Measurements from ENCODE around the gene PTPRN2. TPM values are rescaled to one million over a fixed set of nuclear protein-coding genes. Genes with fewer than 3 reads are reported as not detected.

PTPRN2 gene
- polyA plus RNA-seq, 3 donors from 2014 or later: 1.9 to 3.7 (median 2.2) TPM

DNA sequence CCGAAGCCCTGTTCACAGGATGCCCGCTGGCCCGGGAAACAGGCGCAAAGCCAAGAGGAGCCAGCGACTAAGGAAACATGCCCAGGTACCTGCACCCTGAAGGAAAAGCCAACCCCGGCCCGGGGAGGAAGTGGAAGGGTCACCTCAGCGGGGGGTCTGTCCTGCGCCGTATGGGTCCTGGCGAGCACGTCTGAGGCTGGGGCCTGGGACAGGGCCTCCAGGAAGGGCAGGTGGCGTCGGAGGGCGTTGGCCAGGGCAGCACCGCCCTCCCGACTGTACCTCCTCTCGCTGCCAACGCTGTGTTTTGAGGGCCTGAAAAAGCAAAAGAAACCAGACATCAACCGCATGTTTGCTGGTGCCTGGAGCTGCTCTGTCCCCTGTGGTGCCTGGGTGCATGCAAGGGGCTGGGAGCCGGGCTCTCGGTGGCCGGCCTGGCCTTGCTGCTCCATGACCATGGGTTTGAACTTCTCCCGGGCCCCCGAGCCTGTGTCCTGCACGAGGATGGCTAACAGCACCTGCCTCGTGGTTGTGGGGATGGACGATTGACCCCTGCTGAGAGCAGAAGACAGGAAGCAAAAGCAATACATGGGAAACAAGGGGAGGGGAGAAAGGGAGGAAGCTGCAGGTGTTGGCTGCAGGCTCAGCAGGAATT lies 395.3 kb downstream of the PTPRN2 start:
- Mint-ChIP-seq H3K4me3 (no peak overlapping the region), H3K27me3 (ENCODE audit: low read depth in 3 of 3) (peaks cover 0 to 5% (median 0%) of the 10 kb centered on the region in 3 donors), H3K9me3 (peaks cover 2 to 18% (median 13%) of the 10 kb centered on the region in 6 donors), H3K36me3 (peaks cover 0 to 4% (median 0%) of the 10 kb centered on the region in 3 donors), H3K4me1 (no peaks in the 10 kb centered on the region), H3K27ac (no peak overlapping the region)
- no peak for DNase-seq

DNA sequence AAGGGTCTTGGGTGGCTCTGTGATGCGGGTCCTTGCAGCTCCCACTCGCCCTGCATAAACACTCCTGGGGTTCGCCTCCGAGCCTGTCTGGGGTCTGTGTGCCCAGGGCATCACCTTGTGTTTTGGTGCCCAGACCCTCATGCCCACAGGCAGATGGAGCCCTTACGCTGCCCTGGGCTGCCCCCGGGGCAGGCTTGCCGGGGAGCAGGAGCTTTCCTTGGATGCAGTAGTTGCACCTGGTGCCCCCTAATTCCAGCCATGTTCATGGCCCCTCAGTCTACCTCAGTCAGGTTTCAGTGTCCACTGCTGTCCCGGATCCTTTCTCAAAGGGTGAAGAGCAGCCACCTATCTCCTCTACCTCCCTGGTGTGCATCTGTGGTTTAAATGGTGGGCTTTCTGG lies 396.0 kb downstream of the PTPRN2 start:
- Mint-ChIP-seq H3K27ac (no peak overlapping the region), H3K27me3 (ENCODE audit: low read depth in 3 of 3) (peaks cover 0 to 5% (median 0%) of the 10 kb centered on the region in 3 donors), H3K36me3 (peaks cover 0 to 4% (median 0%) of the 10 kb centered on the region in 3 donors), H3K9me3 (peaks cover 2 to 18% (median 13%) of the 10 kb centered on the region in 6 donors), H3K4me1 (no peaks in the 10 kb centered on the region), H3K4me3 (no peak overlapping the region)
- DNase-seq: no peak

- Mint-ChIP-seq H3K4me3 (no peak overlapping the region), H3K27me3 (ENCODE audit: low read depth in 3 of 3) (peaks cover 0 to 7% (median 0%) of the 10 kb centered on the region in 3 donors), H3K9me3 (peaks cover 2 to 16% (median 12%) of the 10 kb centered on the region in 6 donors), H3K4me1 (no peaks in the 10 kb centered on the region), H3K36me3 (peaks cover 0 to 4% (median 0%) of the 10 kb centered on the region in 3 donors), H3K27ac (no peak overlapping the region)
- no peak for DNase-seq
These were observed 396.9 kb downstream of the PTPRN2 start for GRCh38 chr7:158190756-158191155.

DNA sequence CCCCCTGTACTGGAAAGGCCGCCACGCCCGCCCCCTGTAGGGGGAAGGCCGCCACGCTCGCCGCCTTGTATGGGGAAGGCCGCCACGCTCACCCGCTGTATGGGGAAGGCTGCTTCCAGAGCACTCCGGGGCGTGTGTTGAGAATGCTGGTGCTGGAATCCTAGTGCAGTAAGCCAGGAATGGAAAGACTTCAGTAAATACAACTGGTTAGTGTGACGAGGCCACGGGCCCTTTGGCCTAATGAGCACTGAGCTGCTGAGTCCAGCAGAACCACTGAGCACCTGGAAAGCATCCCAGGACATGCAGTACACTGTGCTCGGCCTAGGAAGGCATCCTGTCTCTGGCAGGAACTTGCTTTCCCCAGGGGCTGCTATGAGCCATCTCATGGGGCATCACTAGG lies 398.9 kb downstream of the PTPRN2 start:
- Mint-ChIP-seq H3K36me3 (no peaks in the 10 kb centered on the region), H3K27ac (no peak overlapping the region), H3K4me1 (no peaks in the 10 kb centered on the region), H3K27me3 (ENCODE audit: low read depth in 3 of 3) (peaks cover 0 to 7% (median 0%) of the 10 kb centered on the region in 3 donors), H3K9me3 (peaks cover 0 to 14% (median 2%) of the 10 kb centered on the region in 6 donors), H3K4me3 (no peak overlapping the region)
- no peak for DNase-seq

- H3K27me3 Mint-ChIP-seq (ENCODE audit: low read depth in 3 of 3): peaks cover 0 to 11% (median 1%) of the 10 kb centered on the region in 3 donors
- no peak overlapping the region for H3K27ac Mint-ChIP-seq
- no peak overlapping the region for H3K4me3 Mint-ChIP-seq
- H3K9me3 Mint-ChIP-seq: peaks cover 0 to 20% (median 2%) of the 10 kb centered on the region in 6 donors
- no peaks in the 10 kb centered on the region for H3K4me1 Mint-ChIP-seq
- DNase-seq: no peak
- H3K36me3 Mint-ChIP-seq: no peaks in the 10 kb centered on the region
These were observed 400.0 kb downstream of the PTPRN2 start for GRCh38 chr7:158187694-158187994.

- no peak for DNase-seq
- Mint-ChIP-seq H3K36me3 (no peaks in the 10 kb centered on the region), H3K4me1 (no peaks in the 10 kb centered on the region), H3K27ac (no peak overlapping the region), H3K27me3 (ENCODE audit: low read depth in 3 of 3) (peaks cover 0 to 13% (median 4%) of the 10 kb centered on the region in 3 donors), H3K9me3 (peaks cover 0 to 20% (median 2%) of the 10 kb centered on the region in 6 donors), H3K4me3 (no peak overlapping the region)
These were observed 400.5 kb downstream of the PTPRN2 start for GRCh38 chr7:158186864-158187693.

DNA sequence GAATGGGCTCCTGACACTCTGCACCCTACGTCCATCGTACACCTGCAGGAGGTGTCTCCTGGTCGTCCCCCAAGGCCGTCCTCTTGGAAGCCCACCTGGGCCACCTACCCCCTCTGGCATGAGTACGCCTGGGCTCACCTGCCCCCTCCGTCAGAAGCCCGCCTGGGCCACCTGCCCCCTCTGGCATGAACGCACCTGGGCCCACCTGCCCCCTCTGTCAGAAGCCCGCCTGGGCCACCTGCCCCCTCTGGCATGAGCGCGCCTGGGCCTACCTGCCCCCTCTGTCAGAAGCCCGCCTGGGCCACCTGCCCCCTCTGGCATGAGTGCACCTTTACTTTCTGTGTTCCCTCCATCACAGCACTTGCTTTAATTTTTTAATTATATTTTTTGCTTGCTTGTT lies 401.2 kb downstream of the PTPRN2 start:
- no peak overlapping the region for H3K27ac Mint-ChIP-seq
- no peaks in the 10 kb centered on the region for H3K4me1 Mint-ChIP-seq
- H3K27me3 Mint-ChIP-seq (ENCODE audit: low read depth in 3 of 3): peaks cover 0 to 13% (median 4%) of the 10 kb centered on the region in 3 donors
- peaks cover 0 to 20% (median 2%) of the 10 kb centered on the region in 6 donors for H3K9me3 Mint-ChIP-seq
- no peaks in the 10 kb centered on the region for H3K36me3 Mint-ChIP-seq
- no peak overlapping the region for H3K4me3 Mint-ChIP-seq
- DNase-seq: no peak

- H3K4me3 Mint-ChIP-seq: no peak overlapping the region
- H3K4me1 Mint-ChIP-seq: no peaks in the 10 kb centered on the region
- no peak overlapping the region for H3K27ac Mint-ChIP-seq
These were observed 402.0 kb downstream of the PTPRN2 start for GRCh38 chr7:158185653-158186052.

GRCh38 chr7:158183431-158183830 lies 404.2 kb downstream of the PTPRN2 start:
- Mint-ChIP-seq H3K4me3 (no peak overlapping the region), H3K4me1 (no peaks in the 10 kb centered on the region), H3K27me3 (ENCODE audit: low read depth in 3 of 3) (peaks cover 0 to 8% (median 4%) of the 10 kb centered on the region in 3 donors), H3K36me3 (no peaks in the 10 kb centered on the region), H3K9me3 (peaks cover 0 to 16% (median under 1%) of the 10 kb centered on the region in 6 donors), H3K27ac (no peak overlapping the region)
- no peak for DNase-seq

More at GRCh38 chr7:158185653-158186052, 402.0 kb downstream of the PTPRN2 start:
- Mint-ChIP-seq H3K9me3 (peaks cover 0 to 20% (median 2%) of the 10 kb centered on the region in 6 donors), H3K27me3 (ENCODE audit: low read depth in 3 of 3) (peaks cover 0 to 13% (median 4%) of the 10 kb centered on the region in 3 donors), H3K36me3 (no peaks in the 10 kb centered on the region)
- DNase-seq: no peak

DNA sequence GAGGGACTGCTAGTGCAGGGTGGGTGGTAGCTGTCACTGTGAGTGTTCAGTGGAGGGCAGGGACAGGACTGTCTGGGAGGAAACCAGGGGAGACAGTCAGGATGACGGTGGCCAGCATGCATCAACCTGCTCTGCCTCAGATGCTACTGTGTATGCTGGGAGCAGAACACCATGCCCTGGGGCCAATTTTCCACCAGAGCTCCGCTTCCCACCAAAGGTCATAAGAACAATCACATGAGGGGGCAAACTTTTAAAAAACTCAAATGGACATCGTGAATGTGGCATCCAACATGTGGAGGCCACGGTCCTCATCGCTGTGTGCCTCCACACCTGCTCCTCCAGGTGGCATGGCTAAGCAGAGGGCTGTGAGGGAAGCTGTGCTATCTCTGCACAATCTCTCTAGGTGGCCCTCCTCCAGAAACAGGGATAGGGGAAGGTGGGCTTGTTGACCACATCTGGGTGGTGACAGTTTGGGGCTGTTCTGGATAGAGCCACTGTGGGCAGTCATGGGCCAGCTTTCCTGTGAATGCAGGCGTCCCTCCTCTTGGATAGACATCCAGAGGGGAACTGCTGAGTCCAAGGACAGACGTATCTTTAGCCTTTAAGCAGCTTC lies 411.0 kb downstream of the PTPRN2 start:
- DNase-seq: no peak
- no peaks in the 10 kb centered on the region for H3K36me3 Mint-ChIP-seq
- H3K4me1 Mint-ChIP-seq: no peaks in the 10 kb centered on the region
- H3K27ac Mint-ChIP-seq: no peak overlapping the region
- H3K9me3 Mint-ChIP-seq: peaks cover 8 to 35% (median 24%) of the 10 kb centered on the region in 6 donors
- H3K27me3 Mint-ChIP-seq (ENCODE audit: low read depth in 3 of 3): peaks cover 0 to 9% (median 2%) of the 10 kb centered on the region in 3 donors
- H3K4me3 Mint-ChIP-seq: no peak overlapping the region

GRCh38 chr7:158175779-158176178 lies 411.8 kb downstream of the PTPRN2 start:
- H3K4me3 Mint-ChIP-seq: no peak overlapping the region
- no peaks in the 10 kb centered on the region for H3K4me1 Mint-ChIP-seq
- DNase-seq: no peak
- H3K27me3 Mint-ChIP-seq (ENCODE audit: low read depth in 3 of 3): peaks cover 0 to 9% (median 3%) of the 10 kb centered on the region in 3 donors
- no peaks in the 10 kb centered on the region for H3K36me3 Mint-ChIP-seq
- peaks cover 8 to 35% (median 24%) of the 10 kb centered on the region in 6 donors for H3K9me3 Mint-ChIP-seq
- no peak overlapping the region for H3K27ac Mint-ChIP-seq

GRCh38 chr7:158174947-158175346 lies 412.7 kb downstream of the PTPRN2 start:
- H3K36me3 Mint-ChIP-seq: no peaks in the 10 kb centered on the region
- no peak overlapping the region for H3K4me3 Mint-ChIP-seq
- DNase-seq: no peak
- peaks cover 0 to 11% (median 3%) of the 10 kb centered on the region in 3 donors for H3K27me3 Mint-ChIP-seq (ENCODE audit: low read depth in 3 of 3)
- peaks cover 8 to 35% (median 24%) of the 10 kb centered on the region in 6 donors for H3K9me3 Mint-ChIP-seq
- H3K4me1 Mint-ChIP-seq: no peaks in the 10 kb centered on the region
- H3K27ac Mint-ChIP-seq: no peak overlapping the region

DNA sequence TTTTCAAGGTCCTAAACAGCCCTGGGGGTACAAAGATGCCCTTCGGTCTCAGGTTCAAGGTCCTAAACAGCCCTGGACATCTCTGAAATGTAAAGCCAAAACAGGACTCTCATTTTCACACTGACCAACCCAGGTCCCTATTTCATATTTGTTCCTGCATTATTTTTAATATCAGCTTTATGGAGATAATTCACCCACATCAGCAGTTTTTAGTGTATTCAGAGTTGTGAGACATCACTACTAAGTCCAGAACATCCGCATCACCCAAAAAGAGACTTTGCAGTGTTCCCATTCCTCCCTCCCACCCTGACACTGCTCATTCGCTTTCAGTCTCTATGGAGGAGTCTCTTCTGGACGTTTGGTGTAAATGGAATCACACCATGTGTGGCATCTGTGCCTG lies 420.2 kb downstream of the PTPRN2 start:
- H3K4me1 Mint-ChIP-seq: no peaks in the 10 kb centered on the region
- no peak overlapping the region for H3K27ac Mint-ChIP-seq
- no peak overlapping the region for H3K4me3 Mint-ChIP-seq
- peaks cover 0 to 12% (median 6%) of the 10 kb centered on the region in 6 donors for H3K9me3 Mint-ChIP-seq
- DNase-seq: no peak
- H3K27me3 Mint-ChIP-seq (ENCODE audit: low read depth in 3 of 3): peaks cover 1 to 10% (median 2%) of the 10 kb centered on the region in 3 donors
- H3K36me3 Mint-ChIP-seq: no peaks in the 10 kb centered on the region
